Activated CD8-positive, alpha-beta T cell treated with anti-CD3 and anti-CD28 coated beads, Interleukin-2, amount 10 ng/mL, durations not matched to agents 7 days and 5 days (primary cell): ENCODE results near the gene DENND6A. TPM values are rescaled to one million over a fixed set of nuclear protein-coding genes. Genes with fewer than 3 reads are reported as not detected.
"Not testable (repeated sequence)": the region's sequence is repeated elsewhere in the genome, so short reads cannot be mapped to it uniquely, and the experiment has no call there.

ENCODE experiments used
- ATAC-seq: fragments of 150-1000 bp; cut with Tn5 transposase; one replicate; pipeline ENCODE4 v1.10.0; 2021; ENCODE audit warnings: moderate library complexity
- CTCF ChIA-PET: fragments of 350-600 bp; sonication (Branson Sonifier 250); formaldehyde crosslinking; loops from one replicate; lab custom pipeline; 2021; ENCODE audit warnings: antibody characterized with exemption; lab: Charles Lee
- POLR2A ChIA-PET: fragments of 350-600 bp; sonication (Branson Sonifier 250); formaldehyde crosslinking; loops from one replicate; lab custom pipeline; 2021; ENCODE audit warnings: antibody characterized with exemption; lab: Charles Lee
- DNase-seq: peaks from one replicate; pipeline ENCODE4 v3.0.0-alpha.2; 2020
- H3K27ac Mint-ChIP-seq: one replicate; pipeline ENCODE4 v1.8.0; 2021; ENCODE audit warnings: mild to moderate bottlenecking, mixed read lengths
- H3K27me3 Mint-ChIP-seq: one replicate; pipeline ENCODE4 v1.8.0; 2021; ENCODE audit warnings: low read depth, mixed read lengths
- H3K36me3 Mint-ChIP-seq: one replicate; pipeline ENCODE4 v1.8.0; 2021; ENCODE audit warnings: low read depth, mixed read lengths
- H3K4me1 Mint-ChIP-seq: one replicate; pipeline ENCODE4 v1.8.0; 2021; ENCODE audit warnings: low read depth, mixed read lengths
- H3K4me3 Mint-ChIP-seq: one replicate; pipeline ENCODE4 v1.8.0; 2021; ENCODE audit warnings: mild to moderate bottlenecking, mixed read lengths
- H3K9me3 Mint-ChIP-seq: one replicate; pipeline ENCODE4 v1.8.0; 2022; ENCODE audit warnings: mixed read lengths; ENCODE audit not compliant: insufficient read depth
- total RNA-seq, 2 experiments: library from RNA; stranded (reverse); gene quantifications; one replicate each; pipeline ENCODE4 v1.2.3, GENCODE V29; 2021

The DENND6A gene
- total RNA-seq, 2 experiments from 2014 or later, result 22.8 to 23.9 TPM

GRCh38 chr3:57659806-57660439 lies 33.0 kb downstream of the DENND6A start:
- Mint-ChIP-seq H3K36me3 (peaks cover 33% of the 10 kb centered on the region), H3K27ac (no peak overlapping the region), H3K9me3 (no peaks in the 10 kb centered on the region), H3K27me3 (no peaks in the 10 kb centered on the region), H3K4me1 (no peaks in the 10 kb centered on the region), H3K4me3 (no peak overlapping the region)
- ChIA-PET POLR2A (interaction anchor here (0.6 kb wide), 1 partner anchor 26 kb away, joined by 5 read pairs; no protein-coding TSS in a partner anchor), CTCF (interaction anchor here (1.6 kb wide), 1 partner anchor 11 kb away, joined by 3 read pairs; no protein-coding TSS in a partner anchor)
- ATAC-seq, result no peak
- no peak for DNase-seq

- Mint-ChIP-seq H3K9me3 (no peaks in the 10 kb centered on the region), H3K27me3 (no peaks in the 10 kb centered on the region), H3K27ac (peak overlapping the region; percentile 9), H3K4me3 (no peak overlapping the region), H3K4me1 (peaks cover 6% of the 10 kb centered on the region), H3K36me3 (peaks cover 34% of the 10 kb centered on the region)
- ATAC-seq, result no peak
- POLR2A ChIA-PET, result no interaction called here
- CTCF ChIA-PET, result interaction anchor here (1.6 kb wide), 2 partner anchors 12 to 16 kb away, joined by 3 read pairs; no protein-coding TSS in a partner anchor
- DNase-seq, result no peak
Observed at GRCh38 chr3:57659004-57659673, 33.7 kb downstream of the DENND6A start.

GRCh38 chr3:57658536-57658935 lies 34.3 kb downstream of the DENND6A start:
- H3K4me1 Mint-ChIP-seq, result peaks cover 7% of the 10 kb centered on the region
- no peak overlapping the region for H3K4me3 Mint-ChIP-seq
- no peak for DNase-seq
- ChIA-PET POLR2A (no interaction called here), CTCF (interaction anchor here (1.6 kb wide), 2 partner anchors 13 to 17 kb away, joined by 3 read pairs; no protein-coding TSS in a partner anchor)
- H3K27me3 Mint-ChIP-seq, result no peaks in the 10 kb centered on the region
- no peaks in the 10 kb centered on the region for H3K9me3 Mint-ChIP-seq
- H3K36me3 Mint-ChIP-seq, result peaks cover 34% of the 10 kb centered on the region
- no peak for ATAC-seq
- no peak overlapping the region for H3K27ac Mint-ChIP-seq

- no peaks in the 10 kb centered on the region for H3K9me3 Mint-ChIP-seq
- DNase-seq (no peak), ATAC-seq (no peak)
- H3K4me1 Mint-ChIP-seq, result peaks cover 7% of the 10 kb centered on the region
- POLR2A ChIA-PET, result no interaction called here
- CTCF ChIA-PET, result no interaction called here
- H3K4me3 Mint-ChIP-seq, result no peak overlapping the region
- peaks cover 53% of the 10 kb centered on the region for H3K36me3 Mint-ChIP-seq
- H3K27me3 Mint-ChIP-seq, result no peaks in the 10 kb centered on the region
- H3K27ac Mint-ChIP-seq, result no peak overlapping the region
Observed at GRCh38 chr3:57655727-57656126, 37.1 kb downstream of the DENND6A start.

GRCh38 chr3:57654267-57654666 lies 38.6 kb downstream of the DENND6A start:
- Mint-ChIP-seq H3K9me3 (peaks cover under 1% of the 10 kb centered on the region), H3K4me3 (no peak overlapping the region), H3K4me1 (peaks cover 7% of the 10 kb centered on the region), H3K27me3 (no peaks in the 10 kb centered on the region), H3K36me3 (peaks cover 60% of the 10 kb centered on the region), H3K27ac (no peak overlapping the region)
- ATAC-seq (peak; percentile 15), DNase-seq (no peak)
- ChIA-PET POLR2A (interaction anchor here (0.7 to 1.0 kb wide), 3 partner anchors 11 to 57 kb away, joined by 3 read pairs; partner anchors contain the start of gene ARF4), CTCF (interaction anchor here (0.8 to 1.1 kb wide), 2 partner anchors 57 to 257 kb away, joined by 3 read pairs; partner anchors contain the start of gene ARF4)

- peaks cover 8% of the 10 kb centered on the region for H3K9me3 Mint-ChIP-seq
Observed at GRCh38 chr3:57652203-57652602, 40.7 kb downstream of the DENND6A start.

GRCh38 chr3:57647292-57647940 lies 45.5 kb downstream of the DENND6A start:
- CTCF ChIA-PET, result no interaction called here
- ATAC-seq (no peak), DNase-seq (no peak)
- H3K9me3 Mint-ChIP-seq, result peaks cover 8% of the 10 kb centered on the region
- H3K27ac Mint-ChIP-seq, result no peak overlapping the region
- peaks cover 5% of the 10 kb centered on the region for H3K4me1 Mint-ChIP-seq
- no peaks in the 10 kb centered on the region for H3K27me3 Mint-ChIP-seq
- POLR2A ChIA-PET, result no interaction called here
- H3K36me3 Mint-ChIP-seq, result peaks cover 66% of the 10 kb centered on the region
- H3K4me3 Mint-ChIP-seq, result no peak overlapping the region

More at GRCh38 chr3:57652203-57652602, 40.7 kb downstream of the DENND6A start:
- ChIA-PET CTCF (no interaction called here), POLR2A (interaction anchor here (0.6 to 1.2 kb wide), 2 partner anchors 35 to 49 kb away, joined by 3 read pairs; no protein-coding TSS in a partner anchor)
- Mint-ChIP-seq H3K27ac (no peak overlapping the region), H3K4me3 (no peak overlapping the region), H3K36me3 (peaks cover 74% of the 10 kb centered on the region), H3K4me1 (peaks cover 11% of the 10 kb centered on the region), H3K27me3 (no peaks in the 10 kb centered on the region)
- ATAC-seq (no peak), DNase-seq (no peak)

GRCh38 chr3:57646723-57647122 lies 46.2 kb downstream of the DENND6A start:
- H3K27me3 Mint-ChIP-seq, result no peaks in the 10 kb centered on the region
- H3K4me3 Mint-ChIP-seq, result no peak overlapping the region
- ChIA-PET POLR2A (no interaction called here), CTCF (no interaction called here)
- ATAC-seq, result no peak
- peaks cover 8% of the 10 kb centered on the region for H3K9me3 Mint-ChIP-seq
- no peak for DNase-seq
- peaks cover 64% of the 10 kb centered on the region for H3K36me3 Mint-ChIP-seq
- no peak overlapping the region for H3K27ac Mint-ChIP-seq
- H3K4me1 Mint-ChIP-seq, result peaks cover 5% of the 10 kb centered on the region

- Mint-ChIP-seq H3K36me3 (peaks cover 57% of the 10 kb centered on the region), H3K9me3 (peaks cover 8% of the 10 kb centered on the region), H3K27ac (no peak overlapping the region), H3K27me3 (no peaks in the 10 kb centered on the region), H3K4me1 (peaks cover 5% of the 10 kb centered on the region), H3K4me3 (no peak overlapping the region)
- ChIA-PET POLR2A (interaction anchor here (0.7 kb wide), 1 partner anchor 48 kb away, joined by 3 read pairs; no protein-coding TSS in a partner anchor), CTCF (interaction anchor here (1.0 to 1.1 kb wide), 2 partner anchors 8 to 182 kb away, joined by 3 to 4 read pairs; no protein-coding TSS in a partner anchor)
- DNase-seq (no peak), ATAC-seq (no peak)
Observed at GRCh38 chr3:57644740-57645139, 48.1 kb downstream of the DENND6A start.

GRCh38 chr3:57637391-57637790 lies 55.5 kb downstream of the DENND6A start:
- no peak for DNase-seq
- H3K27me3 Mint-ChIP-seq, result no peaks in the 10 kb centered on the region
- CTCF ChIA-PET, result interaction anchor here (0.9 kb wide), 1 partner anchor 8 kb away, joined by 4 read pairs; no protein-coding TSS in a partner anchor
- no peak overlapping the region for H3K27ac Mint-ChIP-seq
- peaks cover 37% of the 10 kb centered on the region for H3K36me3 Mint-ChIP-seq
- H3K4me3 Mint-ChIP-seq, result no peak overlapping the region
- POLR2A ChIA-PET, result no interaction called here
- no peak for ATAC-seq
- H3K9me3 Mint-ChIP-seq, result no peaks in the 10 kb centered on the region
- H3K4me1 Mint-ChIP-seq, result no peaks in the 10 kb centered on the region

- H3K36me3 Mint-ChIP-seq, result peaks cover 30% of the 10 kb centered on the region
- H3K4me3 Mint-ChIP-seq, H3K4me1 Mint-ChIP-seq, H3K27ac Mint-ChIP-seq, POLR2A ChIA-PET, H3K9me3 Mint-ChIP-seq, ATAC-seq, H3K27me3 Mint-ChIP-seq, DNase-seq, CTCF ChIA-PET: not testable (repeated sequence)
Observed at GRCh38 chr3:57634259-57634658, 58.6 kb downstream of the DENND6A start.
